PC-3 (cell line): ENCODE data around the gene PLAAT2. TPM values are rescaled to one million over a fixed set of nuclear protein-coding genes. Genes with fewer than 3 reads are reported as not detected.

Experiments used
- ATAC-seq: fragments of 200-7000 bp; cut with Tn5 transposase; 2 replicates; pipeline ENCODE4 v1.9.1; 2020; ENCODE audit warnings: mild to moderate bottlenecking, moderate library complexity
- BruUV-seq: library from RNA; stranded (reverse); fragments of 400-500 nt; replicated peaks from 2 replicates; lab custom pipeline; 2021; lab: Mats Ljungman, UMichigan
- CTCF ChIA-PET: fragments of 300-600 bp; sonication (Branson Sonifier 250); formaldehyde crosslinking; loops from one replicate; lab custom pipeline; 2022; ENCODE audit warnings: antibody characterized with exemption; lab: Charles Lee
- POLR2A ChIA-PET: fragments of 300-600 bp; sonication (Branson Sonifier 250); formaldehyde crosslinking; loops from one replicate; lab custom pipeline; 2022; ENCODE audit warnings: antibody characterized with exemption; ENCODE audit not compliant: unreplicated experiment; lab: Charles Lee
- DNase-seq: peaks from one replicate; pipeline ENCODE4 v3.0.0-alpha.2; 2015
- H2AFZ ChIP-seq: fragments of 300-600 bp; sonication (generic); 2 replicates; pipeline ENCODE4 v1.6.0; 2016; ENCODE audit warnings: antibody characterized with exemption, low read length
- H3F3A ChIP-seq: fragments of 300-600 bp; sonication (generic); one replicate; pipeline ENCODE4 v1.6.0; 2017; ENCODE audit warnings: antibody characterized with exemption, low read length, control low read depth, mild to moderate bottlenecking; ENCODE audit not compliant: unreplicated experiment
- H3K27ac ChIP-seq: fragments of 300-600 bp; sonication (generic); 2 replicates; pipeline ENCODE4 v1.5.1; 2016; ENCODE audit warnings: mild to moderate bottlenecking, low read length
- H3K27me3 ChIP-seq: fragments of 300-600 bp; sonication (generic); 2 replicates; pipeline ENCODE4 v1.6.1; 2016; ENCODE audit warnings: low read length, mixed read lengths
- H3K36me3 ChIP-seq: fragments of 300-600 bp; sonication (generic); 2 replicates; pipeline ENCODE4 v1.6.1; 2016; ENCODE audit warnings: low read depth, mixed run types, low read length, mixed read lengths
- H3K4me1 ChIP-seq: fragments of 300-600 bp; sonication (generic); 2 replicates; pipeline ENCODE4 v1.5.1; 2016; ENCODE audit warnings: low read length; ENCODE audit not compliant: insufficient read depth
- H3K4me2 ChIP-seq: fragments of 300-600 bp; sonication (generic); 2 replicates; pipeline ENCODE4 v1.6.0; 2016; ENCODE audit warnings: low read length
- H3K4me3 ChIP-seq: fragments of 300-600 bp; sonication (generic); 2 replicates; pipeline ENCODE4 v1.5.1; 2016; ENCODE audit warnings: mild to moderate bottlenecking, low read length, mixed read lengths
- H3K79me2 ChIP-seq: fragments of 300-600 bp; sonication (generic); 2 replicates; pipeline ENCODE4 v1.6.1; 2017; ENCODE audit warnings: low read length, mixed read lengths
- H3K9ac ChIP-seq: fragments of 300-600 bp; sonication (generic); 2 replicates; pipeline ENCODE4 v1.6.0; 2016; ENCODE audit warnings: mild to moderate bottlenecking, low read length
- H3K9me2 ChIP-seq: fragments of 300-600 bp; sonication (generic); replicated peaks from 2 replicates; pipeline ENCODE4 v1.6.1; 2016; ENCODE audit warnings: mixed run types, low read length, mixed read lengths
- H3K9me3 ChIP-seq: fragments of 300-600 bp; sonication (generic); 2 replicates; pipeline ENCODE4 v1.6.1; 2016; ENCODE audit warnings: low read length, mixed read lengths
- H4K20me1 ChIP-seq: fragments of 300-600 bp; sonication (generic); 2 replicates; pipeline ENCODE4 v1.6.1; 2016; ENCODE audit warnings: low read length, mixed read lengths
- EZH2 ChIP-seq: fragments of 300-600 bp; sonication (generic); IDR thresholded peaks from one replicate; pipeline ENCODE4 v1.6.1; 2017; ENCODE audit warnings: antibody characterized with exemption, mild to moderate bottlenecking, low read length; ENCODE audit not compliant: unreplicated experiment
- EZH2phosphoT487 ChIP-seq: fragments of 300-600 bp; sonication (generic); IDR thresholded peaks from 2 replicates; pipeline ENCODE4 v1.6.1; 2018; ENCODE audit warnings: mild to moderate bottlenecking, antibody characterized with exemption, low read length, borderline replicate concordance
- intact Hi-C: fragments of 100-400 bp; cut with micrococcal nuclease; formaldehyde crosslinking; loops from 2 replicates; pipeline ENCODE4 v1.9.0; 2023
- total RNA-seq: library from RNA; depleted of rRNA; stranded (reverse); fragments of >200 nt; gene quantifications from 2 replicates; pipeline ENCODE4 v1.2.3, GENCODE V29; 2014
- TF ChIP-seq, protein P1 (sequence below): fragments of 300-600 bp; sonication (generic); conservative IDR thresholded peaks from 2 replicates; pipeline ENCODE4 v1.5.1; 2017; ENCODE audit warnings: antibody characterized with exemption, low read depth, mild to moderate bottlenecking, low read length

The PLAAT2 gene
- total RNA-seq, 1 experiment from 2014 or later = 5.6 TPM

DNA sequence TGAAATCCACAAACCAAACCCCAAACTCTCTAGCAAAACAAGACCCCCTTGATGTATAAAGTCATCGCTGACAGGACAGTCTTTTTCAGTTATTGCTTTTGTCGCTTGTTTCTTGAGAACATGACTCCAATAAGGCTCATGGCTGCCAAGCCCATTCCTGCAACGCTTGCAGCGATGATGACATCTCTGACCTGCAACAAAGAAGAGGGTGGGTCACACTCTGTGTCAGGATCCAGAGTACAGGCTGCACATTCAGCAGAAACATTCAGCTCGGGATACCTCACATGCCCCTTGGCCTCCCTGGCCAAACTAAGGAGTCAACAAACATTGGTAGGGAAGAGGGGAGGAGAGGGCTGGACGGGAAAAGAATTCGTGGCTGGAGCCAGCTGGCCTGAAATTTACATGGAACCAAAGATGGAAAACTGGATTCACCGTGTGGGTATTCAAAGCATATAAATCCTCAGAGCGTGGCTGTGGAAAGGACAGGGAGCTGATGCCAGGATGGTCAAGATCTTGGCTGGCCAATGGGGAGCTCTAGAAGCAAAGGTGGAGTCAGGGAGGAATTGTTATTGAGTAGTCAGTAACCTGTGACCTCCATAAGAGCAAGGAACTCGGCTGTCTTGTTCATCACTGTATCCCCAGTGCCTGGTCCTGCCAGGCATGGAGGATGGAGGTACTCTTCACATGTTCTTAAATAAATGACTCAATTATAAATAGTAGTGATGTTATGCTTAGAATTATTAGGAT, 11.8 kb upstream of the PLAAT2 start:
- H3K27ac ChIP-seq = no peak overlapping the region
- no peaks in the 10 kb centered on the region for H3K79me2 ChIP-seq
- peaks cover 9% of the 10 kb centered on the region for H3K36me3 ChIP-seq
- no peak overlapping the region for H3K4me2 ChIP-seq
- H3K4me3 ChIP-seq = no peak overlapping the region
- ChIA-PET CTCF (no interaction called here), POLR2A (no interaction called here)
- DNase-seq (no peak), ATAC-seq (no peak)
- no peaks in the 10 kb centered on the region for H4K20me1 ChIP-seq
- TF ChIP-seq EZH2phosphoT487 = no peak
- TF ChIP-seq, protein P1, sequence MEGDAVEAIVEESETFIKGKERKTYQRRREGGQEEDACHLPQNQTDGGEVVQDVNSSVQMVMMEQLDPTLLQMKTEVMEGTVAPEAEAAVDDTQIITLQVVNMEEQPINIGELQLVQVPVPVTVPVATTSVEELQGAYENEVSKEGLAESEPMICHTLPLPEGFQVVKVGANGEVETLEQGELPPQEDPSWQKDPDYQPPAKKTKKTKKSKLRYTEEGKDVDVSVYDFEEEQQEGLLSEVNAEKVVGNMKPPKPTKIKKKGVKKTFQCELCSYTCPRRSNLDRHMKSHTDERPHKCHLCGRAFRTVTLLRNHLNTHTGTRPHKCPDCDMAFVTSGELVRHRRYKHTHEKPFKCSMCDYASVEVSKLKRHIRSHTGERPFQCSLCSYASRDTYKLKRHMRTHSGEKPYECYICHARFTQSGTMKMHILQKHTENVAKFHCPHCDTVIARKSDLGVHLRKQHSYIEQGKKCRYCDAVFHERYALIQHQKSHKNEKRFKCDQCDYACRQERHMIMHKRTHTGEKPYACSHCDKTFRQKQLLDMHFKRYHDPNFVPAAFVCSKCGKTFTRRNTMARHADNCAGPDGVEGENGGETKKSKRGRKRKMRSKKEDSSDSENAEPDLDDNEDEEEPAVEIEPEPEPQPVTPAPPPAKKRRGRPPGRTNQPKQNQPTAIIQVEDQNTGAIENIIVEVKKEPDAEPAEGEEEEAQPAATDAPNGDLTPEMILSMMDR = no peak
- no peak for TF ChIP-seq EZH2
- H2AFZ ChIP-seq = no peak overlapping the region
- H3K9me2 ChIP-seq = no peaks in the 10 kb centered on the region
- no peaks in the 10 kb centered on the region for H3K27me3 ChIP-seq
- no TSS peak for BruUV-seq
- intact Hi-C loops = no loop called here
- H3K4me1 ChIP-seq = no peaks in the 10 kb centered on the region
- no peak overlapping the region for H3K9ac ChIP-seq
- no peaks in the 10 kb centered on the region for H3F3A ChIP-seq
- no peaks in the 10 kb centered on the region for H3K9me3 ChIP-seq

DNA sequence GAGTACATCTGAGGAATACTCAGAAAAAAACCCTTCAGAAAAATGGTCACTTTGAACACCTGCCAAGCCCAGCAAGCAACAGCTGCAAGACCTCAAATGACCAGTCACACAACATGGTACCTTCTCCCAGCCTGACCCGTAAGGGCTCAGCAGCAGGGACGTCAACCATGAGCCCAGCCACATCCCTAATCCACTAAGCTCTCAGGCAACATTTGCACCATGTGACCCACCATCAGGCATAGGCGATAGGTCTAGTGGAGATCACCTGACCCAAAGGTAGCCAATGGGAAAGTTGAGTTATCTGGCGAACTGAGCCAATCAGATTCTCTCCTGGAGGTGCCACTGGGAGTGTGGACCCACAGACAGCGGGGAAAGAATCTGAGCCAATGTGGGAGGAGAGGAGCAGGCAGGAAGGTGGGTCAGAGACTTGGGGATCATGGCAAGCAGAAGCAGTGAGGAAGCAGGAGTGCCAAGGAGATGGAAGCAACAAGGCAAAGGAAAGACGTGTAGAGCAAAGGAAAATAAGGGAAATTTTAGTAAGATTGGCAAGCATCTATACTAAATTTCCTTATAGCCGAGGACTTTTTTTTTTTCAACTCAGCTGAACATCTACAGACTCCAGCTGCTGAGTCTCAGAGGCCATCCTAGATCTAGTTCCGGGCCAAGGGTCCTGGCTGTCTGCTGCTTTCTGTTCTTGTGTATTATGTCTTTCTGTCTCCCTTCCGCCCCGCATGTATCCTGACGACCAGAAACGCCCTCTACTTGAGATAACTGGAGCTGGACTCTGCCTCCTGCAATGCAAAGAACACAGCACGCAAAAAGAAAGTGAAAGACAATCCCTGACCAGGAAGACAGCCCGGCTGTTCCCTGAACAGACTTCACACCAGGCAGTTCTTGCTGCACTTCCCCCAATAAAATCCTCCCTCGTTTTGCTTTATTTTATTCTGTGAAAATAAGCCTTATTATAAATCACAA, 11.0 kb upstream of the PLAAT2 start:
- ChIA-PET POLR2A (no interaction called here), CTCF (interaction anchor here (0.6 kb wide), 1 partner anchor 65 kb away, joined by 3 read pairs; no protein-coding TSS in a partner anchor)
- intact Hi-C loops = no loop called here
- H3K9ac ChIP-seq = no peak overlapping the region
- no peaks in the 10 kb centered on the region for H3K27me3 ChIP-seq
- DNase-seq (no peak), ATAC-seq (no peak)
- H3K4me1 ChIP-seq = no peaks in the 10 kb centered on the region
- H3K4me3 ChIP-seq = no peak overlapping the region
- H3K79me2 ChIP-seq = no peaks in the 10 kb centered on the region
- no peak overlapping the region for H2AFZ ChIP-seq
- no peak overlapping the region for H3K27ac ChIP-seq
- H3K4me2 ChIP-seq = no peak overlapping the region
- H3K9me2 ChIP-seq = no peaks in the 10 kb centered on the region
- H3K9me3 ChIP-seq = no peaks in the 10 kb centered on the region
- H3F3A ChIP-seq = no peaks in the 10 kb centered on the region
- TF ChIP-seq, protein P1 = no peak
- no peak for TF ChIP-seq EZH2phosphoT487
- TF ChIP-seq EZH2 = no peak
- no TSS peak for BruUV-seq
- no peaks in the 10 kb centered on the region for H4K20me1 ChIP-seq
- peaks cover 6% of the 10 kb centered on the region for H3K36me3 ChIP-seq
